GM18520 (cell line): ENCODE data around the gene MCM3.

Experiments used
- ATAC-seq: cut with Tn5 transposase; IDR thresholded peaks from one replicate; pipeline ENCODE4 v1.9.1; 2021; ENCODE audit not compliant: unreplicated experiment

MCM3 gene

DNA sequence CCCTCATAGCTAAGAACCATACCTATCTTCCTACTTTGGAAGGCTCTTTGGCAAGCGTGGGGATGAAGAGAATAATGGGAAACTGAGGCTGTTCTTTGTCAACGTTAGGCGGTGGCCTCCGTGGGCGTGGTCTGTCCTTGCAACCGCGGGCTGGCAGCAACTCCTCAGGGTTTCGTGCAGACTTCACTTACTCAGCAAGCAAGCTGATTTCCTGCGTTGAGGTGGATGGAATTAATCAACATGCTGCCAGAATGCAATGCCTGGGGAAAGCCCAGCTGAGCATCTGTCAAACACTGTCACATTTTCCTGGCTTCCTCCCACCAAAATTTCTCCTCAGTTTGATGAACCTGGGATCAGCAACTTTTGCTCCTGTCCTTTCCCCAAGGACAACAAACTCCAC lies 31.0 kb downstream of the MCM3 start:
- ATAC-seq: no peak

DNA sequence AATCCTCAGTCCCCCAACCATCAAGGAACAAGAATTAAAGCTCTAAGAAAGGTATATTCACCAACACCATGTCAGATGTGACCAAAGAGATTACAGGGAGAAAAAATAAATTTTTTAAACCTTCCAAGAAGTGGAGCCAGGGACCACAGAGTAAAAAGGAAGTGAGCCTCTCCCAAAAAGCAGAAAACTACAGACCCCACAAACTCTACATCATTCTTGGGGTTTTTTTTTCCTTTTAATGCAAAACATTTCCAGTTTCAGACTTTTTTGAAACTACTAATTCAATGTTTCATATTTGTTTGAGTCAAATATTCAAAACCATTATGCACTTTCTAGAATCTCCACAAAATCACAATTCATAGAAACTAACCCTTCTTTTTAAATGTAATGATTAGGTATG lies 33.4 kb downstream of the MCM3 start:
- no peak for ATAC-seq

DNA sequence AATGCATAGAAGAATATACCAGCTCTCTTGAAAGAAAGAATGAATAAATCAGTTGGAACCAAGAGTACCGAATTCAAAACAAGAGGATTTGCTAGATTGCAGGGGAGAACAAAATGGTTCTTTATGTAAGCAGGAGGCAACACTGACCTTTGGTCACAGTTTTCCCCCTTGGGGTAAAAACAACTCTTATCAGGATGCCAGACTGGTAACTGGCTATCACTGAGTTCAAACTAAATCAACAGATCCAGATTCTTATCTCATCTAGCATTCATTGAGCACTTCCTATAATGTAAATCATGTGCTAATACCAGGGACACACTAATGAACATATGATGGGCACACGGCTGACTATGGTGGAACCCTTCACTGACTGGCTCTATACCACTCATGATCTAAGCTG lies 35.5 kb downstream of the MCM3 start:
- no peak for ATAC-seq

DNA sequence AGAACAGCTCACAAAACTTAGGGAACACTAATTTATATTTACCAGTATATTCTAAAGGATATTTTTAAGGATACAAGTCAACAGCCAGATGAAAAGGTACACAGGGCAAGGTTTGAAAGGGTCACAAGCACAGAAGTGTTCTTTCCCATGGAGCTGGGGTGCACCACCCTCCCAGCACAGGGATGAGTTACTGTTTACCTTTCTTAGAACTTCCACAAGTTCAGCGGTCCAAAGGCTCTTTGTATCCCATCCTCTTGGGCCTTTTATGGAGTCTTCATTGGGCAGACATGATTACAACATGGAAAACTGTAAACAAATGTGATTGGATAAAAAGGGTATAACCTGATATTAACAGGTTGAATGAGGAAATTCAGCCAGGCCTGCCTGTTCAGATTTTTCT lies 39.1 kb downstream of the MCM3 start:
- ATAC-seq: no peak

DNA sequence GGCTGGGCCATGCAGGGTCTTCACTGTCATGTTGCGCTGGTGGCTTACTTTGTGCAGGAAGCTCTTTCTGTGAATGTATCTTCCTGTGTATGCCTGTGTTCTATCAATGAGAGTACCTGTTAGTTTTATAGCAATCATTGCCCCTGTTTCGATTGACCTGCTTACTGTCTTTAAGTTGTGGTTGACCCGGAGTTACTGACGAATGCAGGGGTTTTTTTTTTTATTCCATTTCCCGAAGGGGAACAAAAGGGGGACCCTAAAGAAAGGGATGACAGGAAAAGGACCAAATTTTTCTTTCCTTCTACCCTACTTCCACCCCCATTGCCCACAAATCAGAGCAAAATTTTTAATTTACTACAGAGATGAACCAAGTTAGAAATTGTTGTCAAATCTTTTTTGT lies 40.1 kb downstream of the MCM3 start, which contains the start of gene IL17F:
Gene IL17F (minus strand): TSS at position 101 of the 400 bp plus-strand sequence. CDS start 71 bp downstream, at position 30.
- no peak for ATAC-seq

DNA sequence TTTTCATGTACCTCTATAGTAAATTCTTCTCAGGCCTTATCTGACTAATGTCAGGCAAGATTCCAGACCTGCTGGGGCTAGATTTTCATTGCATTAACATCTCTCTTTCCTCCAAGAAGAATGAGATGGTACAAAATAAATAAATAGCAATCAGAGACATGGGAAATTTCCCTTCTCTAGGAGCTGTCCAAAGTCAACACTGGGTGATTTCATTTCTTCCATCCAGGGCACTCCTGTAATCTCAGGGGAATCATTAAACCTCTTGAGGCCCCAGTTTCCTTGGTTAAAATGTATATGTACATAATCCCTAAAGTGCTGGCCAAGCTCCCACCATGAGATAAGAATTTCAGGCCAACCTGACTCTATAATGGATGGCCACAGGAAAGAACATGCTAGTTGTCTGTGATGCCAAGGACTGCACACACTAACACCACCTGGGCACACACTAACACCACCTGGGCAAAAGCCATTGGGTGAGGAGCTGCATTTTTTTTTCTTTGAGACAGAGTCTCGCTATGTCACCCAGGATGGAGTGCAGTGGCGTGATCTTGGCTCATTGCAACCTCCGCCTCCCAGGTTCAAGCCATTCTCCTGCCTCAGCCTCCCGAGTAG lies 41.2 kb downstream of the MCM3 start:
- ATAC-seq: no peak

DNA sequence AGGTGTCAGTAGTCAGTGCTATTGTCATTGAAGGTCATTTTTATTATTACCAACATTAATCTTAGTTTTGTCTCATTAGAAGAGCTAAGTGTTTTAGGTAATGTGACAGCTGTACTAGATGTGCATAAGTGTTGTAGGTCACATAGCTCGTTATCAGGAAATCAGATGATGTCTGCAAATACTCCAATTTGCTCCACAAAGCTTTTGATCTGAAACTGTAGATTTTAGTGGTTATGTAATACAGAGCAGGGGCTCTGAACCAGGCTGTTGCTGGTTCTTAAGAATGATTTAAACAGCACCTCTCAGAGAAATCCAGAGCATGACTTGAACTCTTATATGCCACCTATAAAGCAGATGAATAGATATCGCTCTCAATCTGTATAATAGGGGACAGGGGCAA lies 42.7 kb downstream of the MCM3 start:
- ATAC-seq: no peak

DNA sequence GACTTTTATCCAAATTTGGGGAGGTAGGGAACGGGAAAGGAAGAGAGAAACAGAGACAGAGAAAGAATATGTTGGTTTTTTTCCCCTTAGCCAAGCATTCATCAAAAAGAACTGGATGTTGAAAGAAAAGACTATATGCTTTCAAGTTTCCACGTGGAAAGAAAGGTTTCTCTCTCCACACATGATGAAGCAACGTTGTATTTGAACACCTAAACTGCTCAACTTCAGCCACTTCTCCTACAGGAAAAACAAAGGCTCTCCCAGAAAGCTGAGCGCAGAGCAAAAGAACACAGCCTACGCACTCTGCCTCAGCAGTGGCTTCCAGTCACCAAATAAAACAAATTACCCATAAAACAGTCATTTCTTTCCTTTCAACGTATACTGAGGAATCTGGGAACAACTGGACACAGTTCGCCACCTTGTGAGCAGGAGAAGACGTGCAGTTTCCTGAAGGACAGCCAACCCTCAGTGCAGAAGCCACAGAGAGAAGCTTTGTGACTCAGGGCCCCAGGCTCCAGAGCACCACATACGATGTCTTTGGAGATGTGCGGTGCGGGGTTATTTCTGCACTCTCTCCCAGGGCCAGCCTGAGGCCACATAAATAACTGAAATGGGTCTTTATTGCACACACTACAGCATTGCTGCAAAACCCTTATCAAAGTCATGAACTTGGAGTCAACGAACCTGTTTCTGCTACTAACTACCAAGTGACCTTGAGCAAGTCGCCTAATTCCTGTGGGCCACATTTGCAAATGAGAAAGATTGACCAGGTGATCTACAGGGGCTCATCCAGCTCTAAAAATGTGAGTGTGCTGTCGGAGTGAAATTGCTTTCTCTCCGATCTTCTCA lies 50.3 kb downstream of the MCM3 start:
- no peak for ATAC-seq

DNA sequence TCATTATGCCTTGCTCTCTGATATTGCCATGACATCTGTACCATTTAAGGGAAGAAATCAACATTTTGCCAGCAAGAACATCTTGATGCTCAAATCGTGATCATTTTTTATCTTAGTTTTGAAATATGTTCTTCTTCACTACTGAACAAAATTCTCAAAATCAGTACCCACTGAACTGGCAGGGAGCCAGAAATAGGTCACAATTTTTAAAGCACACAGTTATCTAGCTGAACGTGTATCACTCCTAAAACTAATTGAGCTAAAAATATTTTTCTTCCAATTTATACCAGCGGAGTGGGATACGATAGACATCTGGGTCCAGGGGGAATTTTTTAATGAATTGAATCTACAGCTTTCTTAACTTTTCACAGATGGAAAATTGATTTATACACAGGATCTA lies 51.5 kb downstream of the MCM3 start:
- no peak for ATAC-seq

DNA sequence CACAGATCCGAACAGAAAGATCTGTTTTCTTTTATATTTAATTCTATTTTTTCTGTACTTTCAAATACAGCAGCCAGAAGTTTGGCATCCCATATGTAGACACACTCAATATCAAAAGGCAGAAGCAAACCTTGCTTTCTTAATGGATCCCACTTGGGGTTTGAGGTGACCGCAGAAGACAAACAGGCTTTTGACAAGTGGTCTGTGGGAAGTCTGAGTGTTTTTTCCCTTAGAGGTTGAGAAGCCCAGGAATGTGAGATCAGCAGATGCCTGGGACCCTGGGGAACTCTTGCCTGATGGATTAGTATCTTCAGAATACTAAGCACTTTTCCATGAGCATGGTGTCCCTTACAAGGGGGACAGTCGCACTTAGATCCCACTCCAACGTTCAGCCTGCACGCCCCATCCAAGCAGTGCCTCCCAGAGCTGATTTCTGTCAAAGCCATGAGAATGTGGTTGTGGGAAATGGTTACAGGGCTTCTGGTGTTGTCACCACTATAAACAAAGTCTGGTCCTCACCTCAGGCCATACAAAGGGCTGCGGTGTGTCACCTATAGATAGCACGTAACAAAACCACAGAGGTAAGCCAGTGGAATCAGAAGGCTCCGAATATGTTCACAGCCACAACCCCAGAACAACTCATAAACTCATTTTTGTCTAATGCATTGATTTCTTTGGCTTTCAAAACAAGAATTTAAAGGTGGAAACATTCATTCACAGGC lies 53.0 kb downstream of the MCM3 start:
- peak; percentile 32 for ATAC-seq

DNA sequence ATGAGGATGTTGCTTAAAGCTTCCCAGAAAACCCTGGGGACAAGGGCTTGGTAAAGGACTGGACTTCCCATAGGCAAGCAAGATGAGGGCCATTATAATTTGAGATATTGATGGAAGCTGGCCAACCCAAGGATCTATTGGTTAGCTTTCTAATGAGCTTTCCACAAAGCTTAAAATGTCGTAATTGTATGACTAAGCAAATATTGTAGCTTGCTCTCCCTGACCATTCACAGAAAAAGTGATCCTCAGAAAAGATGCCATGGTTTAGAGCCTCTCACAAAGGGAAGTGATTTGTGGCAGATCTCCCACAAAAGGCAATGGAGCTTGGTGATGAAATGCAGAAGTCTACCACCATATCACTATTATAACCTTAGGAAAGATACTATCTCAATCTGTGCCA lies 53.9 kb downstream of the MCM3 start:
- no peak for ATAC-seq

DNA sequence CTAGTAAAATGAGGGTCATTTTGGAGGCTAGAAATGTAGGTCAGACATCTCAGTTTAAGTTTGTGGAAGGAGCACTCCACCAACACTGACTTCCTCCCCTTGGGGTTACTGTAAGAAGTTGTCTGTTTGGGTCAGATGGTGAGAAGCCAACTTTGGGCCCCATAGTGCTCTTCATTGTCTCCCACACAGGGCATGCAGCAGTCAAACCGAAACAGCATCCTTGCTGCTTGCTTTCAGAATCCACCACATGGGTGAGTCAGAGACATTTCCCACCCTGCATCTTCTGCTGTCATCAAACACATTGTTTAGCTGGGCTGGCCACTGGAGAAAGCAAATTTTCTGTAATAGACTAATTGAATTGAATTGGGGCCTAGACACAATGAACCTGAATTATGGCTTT lies 57.0 kb downstream of the MCM3 start:
- ATAC-seq: peak; percentile 97

DNA sequence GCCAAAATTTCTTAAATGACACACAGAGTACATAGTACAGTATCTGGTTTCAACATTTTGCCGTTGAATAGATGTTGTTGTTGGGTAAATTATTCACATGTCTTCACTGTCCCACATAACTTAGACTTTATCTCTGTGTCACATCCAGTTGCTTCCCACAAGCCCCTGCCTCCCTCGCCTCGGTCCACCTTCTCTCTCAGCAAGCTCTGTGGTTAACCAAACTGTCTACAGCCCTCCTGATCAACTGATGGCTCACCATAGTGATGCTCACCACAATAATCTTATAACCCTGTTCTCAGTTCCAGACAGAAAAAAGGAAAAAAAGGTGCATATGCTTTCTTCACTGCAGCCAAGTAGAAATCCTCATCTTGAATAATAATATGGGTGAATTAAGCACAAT lies 63.2 kb downstream of the MCM3 start:
- peak; percentile 61 for ATAC-seq

DNA sequence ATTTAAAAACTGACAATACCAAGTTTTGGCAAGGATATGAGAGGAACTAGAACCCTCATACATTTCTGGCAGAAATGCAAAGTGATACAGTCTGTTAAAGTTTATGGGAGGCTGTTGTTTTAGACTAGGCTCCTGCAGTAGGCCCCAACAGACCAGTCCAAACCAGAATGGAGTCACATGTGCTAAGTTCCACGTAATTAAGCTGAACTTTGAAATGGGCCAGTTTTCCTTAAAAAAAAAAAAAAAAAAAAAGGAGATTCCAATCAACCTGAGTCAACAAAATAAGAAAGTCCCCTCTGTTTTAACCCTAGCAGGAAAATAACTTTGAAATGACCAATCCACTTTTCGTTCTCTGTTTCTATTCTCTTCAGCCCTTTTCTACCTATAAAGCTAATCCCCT lies 66.8 kb downstream of the MCM3 start:
- ATAC-seq: no peak

DNA sequence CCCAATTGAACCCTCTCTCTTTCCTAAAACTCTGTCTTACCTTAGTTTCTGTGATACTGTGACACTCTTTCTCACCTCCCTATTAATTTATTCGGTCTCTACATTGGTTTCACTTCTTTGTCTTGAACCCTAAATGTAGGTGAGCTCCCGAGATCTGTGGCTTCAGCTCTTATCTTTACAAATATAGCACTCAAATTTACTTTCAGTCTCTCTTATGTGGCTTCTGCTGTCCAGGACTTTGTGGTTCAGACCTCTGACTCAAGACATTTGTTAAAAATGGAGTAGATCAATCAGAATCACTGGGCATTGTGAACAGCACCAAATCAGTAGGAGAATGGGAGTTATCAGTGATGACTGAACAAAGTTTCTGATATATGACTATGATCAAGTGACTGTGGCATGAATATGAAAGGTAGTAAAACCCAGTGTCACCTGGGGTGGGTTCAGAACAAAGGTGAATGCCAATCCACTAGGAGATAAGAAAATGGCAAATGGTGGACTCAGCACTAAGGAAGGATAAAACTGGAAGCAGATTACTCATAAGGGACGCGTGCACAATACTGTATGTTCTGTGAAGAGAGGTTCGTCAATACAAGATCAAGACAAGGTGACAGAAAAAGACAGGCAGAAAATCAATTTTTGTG lies 67.5 kb downstream of the MCM3 start:
- no peak for ATAC-seq

DNA sequence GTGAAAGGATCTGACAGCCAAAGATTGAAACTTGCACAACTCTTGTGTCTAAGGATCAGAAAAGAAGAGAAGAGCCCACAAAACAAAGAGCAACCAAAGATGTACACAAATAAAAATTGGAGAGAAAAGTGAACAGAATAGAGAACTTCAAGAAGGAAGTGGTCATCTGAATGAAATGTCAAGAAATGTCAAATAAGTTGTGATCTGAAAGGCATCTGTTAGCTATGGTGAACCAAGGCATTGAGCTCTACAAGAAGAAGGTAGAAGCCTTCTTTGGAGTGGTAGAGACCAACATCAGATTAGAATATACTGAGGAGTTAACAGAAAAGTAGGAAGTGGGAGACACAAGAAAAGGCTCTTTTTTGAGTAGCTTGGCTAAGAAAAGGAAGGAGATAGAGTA lies 68.8 kb downstream of the MCM3 start:
- no peak for ATAC-seq
